ENCODE data around the gene TOB1.
"Not testable (repeated sequence)": the region's sequence is repeated elsewhere in the genome, so short reads cannot be mapped to it uniquely, and the experiment has no call there.

The TOB1 gene

GRCh38 chr17:50894513-50894912, 28.4 kb upstream of the TOB1 start:
- DNase-seq = not testable (repeated sequence)

GRCh38 chr17:50893183-50893993, 27.2 kb upstream of the TOB1 start:
- DNase-seq = no peak

- DNase-seq = no peak
Observed at GRCh38 chr17:50892101-50892776, 26.1 kb upstream of the TOB1 start.

- DNase-seq = no peak
Observed at GRCh38 chr17:50891577-50891989, 25.4 kb upstream of the TOB1 start.

GRCh38 chr17:50890675-50891516, 24.7 kb upstream of the TOB1 start:
- no peak for DNase-seq

GRCh38 chr17:50889528-50890118, 23.5 kb upstream of the TOB1 start:
- no peak for DNase-seq

- DNase-seq = no peak
Observed at GRCh38 chr17:50887705-50888245, 21.6 kb upstream of the TOB1 start.

- no peak for DNase-seq
Observed at GRCh38 chr17:50884439-50885311, 18.5 kb upstream of the TOB1 start.

- DNase-seq = no peak
Observed at GRCh38 chr17:50883850-50884438, 17.8 kb upstream of the TOB1 start.

GRCh38 chr17:50882851-50883250, 16.7 kb upstream of the TOB1 start:
- no peak for DNase-seq

GRCh38 chr17:50881182-50881581, 15.0 kb upstream of the TOB1 start:
- no peak for DNase-seq

- no peak for DNase-seq
Observed at GRCh38 chr17:50879086-50879485, 12.9 kb upstream of the TOB1 start.

GRCh38 chr17:50877838-50878237, 11.7 kb upstream of the TOB1 start:
- DNase-seq = no peak

- not testable (repeated sequence) for DNase-seq
Observed at GRCh38 chr17:50877042-50877441, 10.9 kb upstream of the TOB1 start.

GRCh38 chr17:50875074-50875473, 8.9 kb upstream of the TOB1 start:
- DNase-seq = no peak

GRCh38 chr17:50872710-50873424, 6.7 kb upstream of the TOB1 start:
- no peak for DNase-seq

GRCh38 chr17:50871898-50872297, 5.7 kb upstream of the TOB1 start:
- no peak for DNase-seq

GRCh38 chr17:50871364-50871763, 5.2 kb upstream of the TOB1 start:
- DNase-seq = no peak

GRCh38 chr17:50868602-50869001, 2.4 kb upstream of the TOB1 start:
- no peak for DNase-seq

GRCh38 chr17:50868140-50868438, 1.9 kb upstream of the TOB1 start:
- no peak for DNase-seq
